G401 (cell line): ENCODE measurements around the gene MYBBP1A. TPM values are rescaled to one million over a fixed set of nuclear protein-coding genes. Genes with fewer than 3 reads are reported as not detected.

Experiments used
- DNase-seq: peaks from one replicate; pipeline ENCODE4 v3.0.0-alpha.2; 2015; ENCODE audit warnings: low spot score
- in situ Hi-C: cut with HindIII; loops from 2 replicates; pipeline ENCODE4 v1.10.0; 2016; ENCODE audit warnings: low sequenced_read_pairs, mixed read lengths
- total RNA-seq: library from RNA; depleted of rRNA; stranded (reverse); fragments of >200 nt; shearing (Covaris generic); gene quantifications from 2 replicates; pipeline ENCODE4 v1.2.3, GENCODE V29; 2014

MYBBP1A gene
- total RNA-seq, 1 experiment from 2014 or later, result 89.3 TPM

- in situ Hi-C loops, result no loop called here
- no peak for DNase-seq
These were observed 23.0 kb downstream of the MYBBP1A start for GRCh38 chr17:4531988-4532736.

GRCh38 chr17:4530799-4531730 is 24.1 kb downstream of the MYBBP1A start:
- in situ Hi-C loops, result no loop called here
- DNase-seq, result no peak

- in situ Hi-C loops, result no loop called here
- DNase-seq, result no peak
These were observed 25.5 kb downstream of the MYBBP1A start for GRCh38 chr17:4529533-4530152.

DNA sequence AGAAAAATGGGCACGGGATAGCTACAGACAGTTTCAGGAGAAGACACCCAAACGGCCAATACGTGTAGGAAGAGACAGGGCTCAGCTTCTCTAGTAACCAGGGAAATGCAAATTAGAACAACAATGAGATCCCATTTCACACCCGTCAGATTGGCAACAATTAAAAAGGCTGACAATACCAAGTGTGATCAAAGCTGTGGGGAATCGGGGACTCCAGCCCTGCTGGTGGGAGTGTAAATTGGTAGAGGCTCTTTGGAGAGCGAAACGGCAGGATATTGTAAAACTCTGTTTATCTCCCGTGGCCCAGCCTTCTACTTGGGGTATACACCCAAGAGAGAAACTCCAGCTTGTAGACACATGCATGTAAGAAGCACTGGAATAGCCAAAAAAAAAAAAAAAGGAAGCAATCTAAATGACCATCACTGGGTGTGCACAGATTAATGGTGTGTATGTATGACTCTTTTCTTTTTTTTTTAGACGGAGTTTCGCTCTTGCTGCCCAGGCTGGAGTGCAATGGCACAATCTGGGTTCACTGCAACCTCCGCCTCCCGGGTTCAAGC is 27.5 kb downstream of the MYBBP1A start:
- in situ Hi-C loops, result no loop called here
- DNase-seq, result no peak

GRCh38 chr17:4527134-4527533 is 28.1 kb downstream of the MYBBP1A start:
- DNase-seq, result no peak
- in situ Hi-C loops, result no loop called here

GRCh38 chr17:4525691-4526397 is 29.3 kb downstream of the MYBBP1A start:
- DNase-seq, result no peak
- in situ Hi-C loops, result no loop called here

DNA sequence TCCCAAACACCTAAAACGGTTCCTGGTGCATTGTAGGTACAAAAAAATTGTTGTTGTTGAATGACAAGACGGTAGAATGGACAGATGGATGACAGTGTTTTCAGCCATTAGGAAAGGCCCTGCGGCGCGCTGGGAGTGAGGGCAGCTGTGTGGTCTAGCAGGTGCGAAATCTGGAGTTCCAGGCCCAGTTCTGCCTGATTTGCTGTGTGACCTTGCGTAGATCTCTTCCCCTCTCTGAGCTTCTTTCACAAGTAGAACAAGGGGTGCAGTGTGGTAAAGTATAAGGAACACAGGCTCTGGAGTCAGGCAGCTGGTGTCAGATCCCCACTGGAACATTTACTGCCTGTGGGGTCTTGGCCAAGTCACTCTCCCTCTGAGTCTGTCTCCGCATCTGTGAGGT is 31.2 kb downstream of the MYBBP1A start:
- DNase-seq, result no peak
- in situ Hi-C loops, result no loop called here

GRCh38 chr17:4522661-4523060 is 32.5 kb downstream of the MYBBP1A start:
- in situ Hi-C loops, result no loop called here
- no peak for DNase-seq

DNA sequence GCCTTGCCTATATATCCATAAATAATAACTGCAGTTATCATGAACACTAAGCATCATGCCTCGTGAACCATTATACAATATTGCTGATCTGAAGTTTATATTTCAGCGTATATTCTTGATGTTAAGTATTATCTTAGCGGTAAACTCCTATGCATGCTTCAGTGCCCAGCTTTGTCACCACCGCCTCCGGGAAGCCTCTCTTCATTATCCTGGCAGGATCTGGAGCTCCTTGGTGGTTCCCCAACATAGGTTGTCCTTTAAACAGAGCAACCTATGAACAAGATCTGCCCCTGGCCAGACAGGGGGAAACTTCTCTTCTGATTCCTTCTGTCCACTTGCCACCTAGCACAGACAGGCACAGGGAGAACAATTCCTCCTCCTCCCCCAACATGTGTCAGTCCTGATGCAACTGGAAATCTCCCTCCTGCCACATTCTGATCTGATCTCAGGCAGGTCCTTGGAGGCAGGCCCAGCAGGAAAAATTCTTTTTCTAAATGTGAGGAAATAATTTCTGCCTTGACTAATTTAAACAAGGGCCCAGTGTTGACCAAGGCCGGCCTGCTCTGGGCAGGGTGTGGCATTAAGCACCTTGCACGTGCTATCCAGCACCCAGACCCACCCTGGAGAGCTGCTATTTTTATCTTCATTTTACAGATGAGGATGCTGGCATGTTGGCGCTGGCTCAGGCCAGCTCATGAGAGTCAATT is 34.1 kb downstream of the MYBBP1A start:
- no peak for DNase-seq
- in situ Hi-C loops, result no loop called here

DNA sequence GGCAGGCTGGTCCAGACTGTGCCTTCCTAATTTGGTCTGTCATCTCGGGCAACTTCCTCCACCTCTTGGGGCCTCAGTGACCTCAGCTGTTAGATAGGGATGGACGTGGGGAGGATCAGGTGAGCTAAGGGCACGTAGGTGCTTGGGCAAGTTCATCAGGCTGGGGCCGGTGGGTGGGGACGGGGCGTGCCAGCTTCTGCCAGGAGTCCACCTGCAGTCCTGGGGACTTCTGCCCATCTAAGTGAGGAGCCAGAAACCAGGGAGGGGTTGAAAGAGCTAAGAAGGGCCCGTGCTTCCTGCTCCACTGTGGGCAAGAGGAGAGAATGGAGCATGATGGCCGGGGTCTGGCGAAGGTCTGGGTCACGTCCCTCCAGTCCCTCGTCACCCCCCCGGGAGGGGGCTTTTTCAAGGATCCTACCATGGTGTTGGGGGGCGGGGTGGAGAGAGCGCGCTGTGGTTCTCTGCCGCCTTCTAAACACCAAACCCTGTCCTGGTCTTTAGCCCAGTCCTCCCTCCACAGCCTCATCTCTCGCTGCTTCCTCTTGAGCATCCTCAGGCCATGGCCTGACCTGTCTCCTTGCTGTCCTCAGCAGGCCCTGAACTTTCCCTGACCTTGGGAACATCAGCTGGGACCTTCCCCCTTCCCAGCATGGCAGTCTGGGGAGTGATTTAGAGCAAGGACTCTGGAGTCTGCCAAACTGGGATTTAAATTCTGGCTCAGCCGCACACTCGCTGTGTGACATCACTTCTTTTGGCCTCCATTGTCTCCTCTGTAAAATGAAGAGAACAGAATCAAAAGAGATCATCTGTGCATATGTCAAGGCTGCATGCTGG is 34.9 kb downstream of the MYBBP1A start:
- DNase-seq, result no peak
- in situ Hi-C loops, result no loop called here

DNA sequence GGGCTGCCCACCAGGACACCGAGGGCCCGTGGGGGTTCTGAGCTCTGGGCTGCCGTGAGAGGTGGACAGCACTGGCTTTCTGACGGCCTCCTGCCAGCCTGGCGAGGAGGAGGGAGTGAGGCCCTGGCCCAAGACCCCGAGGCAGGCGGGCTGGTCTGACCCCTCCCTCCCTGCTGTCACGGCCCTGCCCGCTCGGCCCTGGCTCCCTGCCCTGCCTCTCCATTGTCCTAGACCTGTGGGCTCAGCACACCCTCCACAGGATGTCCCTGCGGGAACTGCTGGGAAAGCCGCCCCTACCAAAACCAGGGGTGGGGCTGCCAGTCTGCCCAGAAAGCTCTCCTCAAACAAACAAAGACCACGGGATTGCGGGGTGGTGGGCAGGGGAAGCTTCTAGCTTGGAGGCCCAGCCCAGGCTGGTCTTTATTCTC is 35.8 kb downstream of the MYBBP1A start:
- DNase-seq, result no peak
- in situ Hi-C loops, result no loop called here

- in situ Hi-C loops, result no loop called here
- no peak for DNase-seq
These were observed 36.3 kb downstream of the MYBBP1A start for GRCh38 chr17:4518901-4519300.

- in situ Hi-C loops, result no loop called here
- no peak for DNase-seq
These were observed 38.4 kb downstream of the MYBBP1A start for GRCh38 chr17:4516735-4517134.

- in situ Hi-C loops, result no loop called here
- no peak for DNase-seq
These were observed 39.7 kb downstream of the MYBBP1A start for GRCh38 chr17:4515501-4515900.

DNA sequence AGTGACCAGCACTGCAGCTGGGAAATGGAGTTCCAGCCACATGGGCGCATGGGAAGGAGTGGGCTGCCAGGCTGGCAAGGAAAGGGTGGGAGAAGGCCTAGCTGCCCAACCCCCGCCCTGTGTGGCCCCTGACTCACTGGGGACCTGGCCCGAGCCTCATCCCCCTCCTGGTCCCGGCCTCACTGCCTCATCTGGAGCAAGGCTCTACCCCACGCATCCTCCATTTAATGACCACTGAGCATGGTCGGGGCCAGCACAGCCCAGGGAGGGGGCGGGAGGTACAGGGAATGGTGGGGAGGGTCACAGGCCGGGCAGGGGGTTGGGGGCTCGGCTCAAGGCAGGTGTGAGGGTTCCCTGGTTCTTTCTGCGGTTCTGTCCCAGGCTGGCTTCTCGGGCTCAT is 40.4 kb downstream of the MYBBP1A start:
- in situ Hi-C loops, result no loop called here
- DNase-seq, result no peak

- DNase-seq, result no peak
- in situ Hi-C loops, result no loop called here
These were observed 41.0 kb downstream of the MYBBP1A start for GRCh38 chr17:4514206-4514605.

GRCh38 chr17:4513113-4514032 is 41.8 kb downstream of the MYBBP1A start:
- in situ Hi-C loops, result no loop called here
- DNase-seq, result no peak
